Middle frontal gyrus (tissue), 1 donor: Measurements from ENCODE around the gene ARL6IP6.
"Not testable (repeated sequence)": the region's sequence is repeated elsewhere in the genome, so short reads cannot be mapped to it uniquely, and the experiment has no call there.

Experiments
- DNase-seq: peaks from one replicate; pipeline ENCODE4 v3.0.0-alpha.2; 2015; ENCODE audit warnings: low spot score; ENCODE audit errors: extremely low spot score

Gene ARL6IP6

DNA sequence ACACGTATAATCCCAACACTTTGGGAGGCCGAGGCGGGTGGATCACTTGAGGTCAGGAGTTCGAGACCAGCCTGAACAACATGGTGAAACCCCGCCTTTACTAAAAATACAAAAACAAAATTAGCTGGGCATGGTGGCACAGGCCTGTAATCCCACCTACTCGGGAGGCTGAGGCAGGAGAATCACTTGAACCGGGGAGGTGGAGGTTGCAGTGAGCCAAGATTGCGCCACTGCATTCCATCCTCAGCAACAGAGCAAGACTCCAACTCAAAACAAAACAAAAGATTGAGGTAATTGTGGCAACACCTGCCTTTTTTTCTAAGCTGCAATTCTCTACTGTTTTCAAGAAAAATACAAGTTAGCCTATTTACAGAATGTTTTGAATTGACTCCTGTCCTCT, 4.2 kb downstream of the ARL6IP6 start:
- not testable (repeated sequence) for DNase-seq

DNA sequence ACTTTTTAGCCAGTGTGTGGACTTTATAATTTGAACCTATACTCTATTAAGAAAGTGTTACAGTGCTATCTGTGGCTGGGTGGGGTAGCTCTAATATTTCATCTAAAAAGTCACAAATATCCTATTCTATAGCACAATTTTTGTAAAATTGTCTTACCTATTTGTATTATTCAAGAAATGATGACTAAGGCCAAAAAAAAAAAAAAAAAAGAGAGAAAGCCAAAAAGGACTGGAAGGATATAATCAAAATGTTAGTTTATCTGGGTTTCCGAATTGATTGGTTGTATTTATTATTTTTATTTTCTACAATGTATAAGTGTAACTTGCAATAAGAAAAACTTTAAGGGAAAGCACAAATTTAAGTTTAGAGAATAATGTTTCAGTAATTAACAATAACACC, 5.5 kb downstream of the ARL6IP6 start:
- no peak for DNase-seq

DNA sequence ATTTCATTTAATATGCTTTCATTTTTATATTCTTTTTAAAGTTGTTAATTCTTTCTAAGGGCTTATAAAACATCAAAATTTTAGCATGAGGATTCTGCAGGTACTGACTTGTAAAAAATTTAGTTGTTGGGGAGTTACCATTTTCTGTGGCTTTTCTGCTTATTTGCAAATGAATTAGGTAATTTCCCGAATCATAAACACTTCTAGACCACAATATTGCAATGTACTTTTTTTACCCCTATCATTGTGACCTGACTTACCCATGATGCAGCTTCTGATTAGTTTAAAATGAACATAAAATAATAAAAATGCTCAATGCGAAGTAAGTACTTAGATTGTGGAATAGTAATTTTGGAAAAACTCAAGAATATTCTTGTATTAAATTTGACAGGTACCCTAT, 11.4 kb downstream of the ARL6IP6 start:
- DNase-seq = no peak

DNA sequence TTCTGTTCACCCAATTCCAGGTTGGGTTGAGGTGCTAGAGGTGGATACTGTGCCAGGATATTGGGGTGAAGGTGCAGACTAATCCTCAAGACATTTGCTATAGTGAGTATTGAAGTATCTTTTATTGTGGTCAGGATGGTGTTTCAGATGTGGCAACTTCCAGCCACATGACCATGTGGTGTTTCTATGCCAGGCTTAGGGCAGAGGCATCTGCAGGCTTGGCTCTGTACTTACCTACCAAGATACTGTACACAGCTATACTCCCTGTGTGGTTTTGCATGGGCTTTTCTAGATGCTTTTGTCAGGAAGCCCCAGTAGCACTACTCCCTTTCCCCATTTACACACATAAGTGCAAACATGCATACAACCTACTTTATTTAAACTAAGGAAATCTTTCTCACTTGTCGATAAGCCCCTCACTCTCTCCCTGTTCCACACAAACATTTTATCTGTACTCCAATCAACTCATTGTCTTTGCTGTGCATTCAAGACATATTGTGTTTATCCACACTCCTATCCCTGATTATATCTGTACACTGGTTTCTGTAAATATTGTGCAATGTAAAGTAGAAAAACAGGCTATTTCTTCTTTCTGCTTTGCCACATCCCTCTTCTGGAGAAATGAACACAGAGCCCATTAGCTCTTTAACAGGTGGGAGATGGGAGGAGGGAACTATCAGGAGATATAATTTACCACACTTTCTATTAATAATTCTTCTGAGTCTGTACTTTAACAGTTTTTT, 12.3 kb downstream of the ARL6IP6 start:
- DNase-seq = no peak

DNA sequence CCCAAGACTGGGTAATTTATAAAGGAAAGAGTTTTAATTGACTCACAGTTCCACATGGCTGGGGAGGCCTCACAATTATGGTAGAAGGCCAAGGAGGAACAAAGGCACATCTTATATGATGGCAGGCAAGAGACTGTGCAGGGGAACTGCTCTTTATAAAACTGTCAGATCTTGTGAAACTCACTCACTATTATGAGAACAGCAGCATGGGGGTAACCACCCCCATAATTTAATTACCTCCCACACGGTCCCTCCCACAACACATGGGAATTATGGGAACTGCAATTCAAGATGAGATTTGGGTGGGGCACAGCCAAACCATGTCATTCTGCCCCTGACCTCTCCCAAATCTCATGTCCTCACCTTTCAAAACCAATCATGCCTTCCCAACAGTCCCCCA, 19.1 kb downstream of the ARL6IP6 start:
- DNase-seq = not testable (repeated sequence)

DNA sequence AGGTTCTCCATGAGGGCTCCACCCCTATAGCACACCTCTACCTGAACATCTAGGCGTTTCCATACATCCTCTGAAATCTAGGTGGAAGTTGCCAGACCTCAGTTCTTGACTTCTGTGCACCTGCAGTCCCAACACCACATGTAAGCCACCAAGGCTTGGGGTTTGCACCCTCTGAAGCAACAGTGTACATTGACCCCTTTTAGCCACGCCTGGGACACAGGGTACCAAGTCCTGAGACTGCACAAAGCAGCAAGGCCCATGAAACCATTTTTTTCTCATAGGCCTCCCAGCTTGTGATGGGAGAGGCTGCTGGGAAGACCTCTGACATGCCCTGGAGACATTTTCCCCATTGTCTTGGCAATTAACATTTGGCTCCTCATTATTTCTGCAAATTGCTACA, 20.0 kb downstream of the ARL6IP6 start:
- DNase-seq = no peak

DNA sequence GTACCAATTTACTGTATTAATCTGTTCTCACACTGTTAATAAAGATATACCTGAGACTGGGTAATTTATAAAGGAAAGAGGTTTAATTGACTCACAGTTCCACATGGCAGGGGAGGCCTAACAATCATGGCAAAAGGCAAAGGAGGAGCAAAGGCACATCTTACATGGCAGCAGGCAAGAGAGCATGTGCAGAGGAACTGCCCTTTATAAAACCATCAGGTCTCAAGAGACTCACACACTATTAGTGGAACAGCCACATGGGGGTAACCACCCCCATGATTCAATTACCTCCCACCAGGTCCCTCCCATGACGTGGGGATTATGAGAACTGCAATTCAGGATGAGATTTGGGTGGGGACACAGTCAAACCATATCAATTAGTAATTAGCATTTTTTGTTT, 21.3 kb downstream of the ARL6IP6 start:
- DNase-seq = not testable (repeated sequence)

DNA sequence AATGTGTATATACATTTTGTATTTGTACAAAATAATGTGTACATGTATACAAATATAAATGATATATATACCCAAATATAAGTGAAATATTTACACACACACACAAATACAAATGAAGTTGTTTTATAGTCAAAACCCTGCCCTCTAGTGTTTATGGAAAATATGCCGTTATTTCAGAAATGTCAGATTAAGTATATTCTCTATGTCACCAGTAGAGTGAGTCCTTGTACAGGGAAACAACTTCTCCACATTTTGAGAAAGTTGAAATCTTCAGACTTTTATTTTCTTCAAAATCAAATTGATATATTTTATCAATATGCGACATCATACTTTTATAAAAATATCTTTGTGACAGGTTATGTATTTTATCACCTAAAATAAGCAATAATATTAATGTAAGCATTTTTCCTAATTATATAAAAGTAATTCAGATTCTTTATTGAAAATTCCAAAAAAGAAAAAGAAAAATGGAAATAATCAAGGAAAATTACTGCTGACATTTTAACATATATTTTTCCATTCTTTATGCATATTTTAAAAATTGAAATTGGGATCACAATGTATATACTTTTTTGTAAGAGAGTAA, 22.4 kb downstream of the ARL6IP6 start:
- DNase-seq = peak; percentile 40

DNA sequence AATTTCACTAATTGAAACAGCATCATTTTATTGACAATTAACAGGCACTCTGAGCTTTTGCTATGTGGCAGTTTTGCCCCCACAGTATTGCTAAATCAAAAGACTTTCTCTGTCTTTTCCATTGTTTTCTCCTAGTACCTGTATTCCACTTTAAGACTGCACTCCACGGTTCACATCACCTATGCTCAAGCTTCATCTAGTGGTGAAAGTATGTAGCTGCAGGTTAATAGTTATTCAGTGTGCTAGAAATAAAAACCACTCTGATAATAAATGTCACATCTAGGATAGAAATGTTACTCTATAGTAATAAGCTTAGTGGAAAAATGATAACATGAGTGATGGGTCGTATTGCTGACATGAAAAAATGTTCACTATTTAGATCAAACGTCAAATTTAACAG, 24.6 kb downstream of the ARL6IP6 start:
- no peak for DNase-seq

DNA sequence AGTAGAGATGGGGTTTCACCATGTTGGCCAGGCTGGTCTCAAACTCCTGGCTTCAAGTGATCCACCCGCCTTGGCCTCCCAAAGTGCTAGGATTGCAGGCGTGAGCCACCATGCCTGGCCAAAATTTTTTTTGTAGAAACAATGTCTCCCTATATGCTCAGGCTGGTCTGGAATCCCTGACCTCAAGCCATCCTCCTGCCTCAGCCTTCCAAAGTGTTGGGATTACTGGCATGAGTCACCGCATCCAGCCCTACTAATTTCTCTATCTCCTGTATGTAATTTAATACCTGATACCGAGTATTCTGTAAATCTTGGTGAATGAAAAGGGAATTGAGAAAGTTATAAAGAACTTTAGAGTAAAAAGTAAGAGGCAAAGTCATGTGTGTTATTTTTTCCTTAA, 29.3 kb downstream of the ARL6IP6 start:
- not testable (repeated sequence) for DNase-seq

DNA sequence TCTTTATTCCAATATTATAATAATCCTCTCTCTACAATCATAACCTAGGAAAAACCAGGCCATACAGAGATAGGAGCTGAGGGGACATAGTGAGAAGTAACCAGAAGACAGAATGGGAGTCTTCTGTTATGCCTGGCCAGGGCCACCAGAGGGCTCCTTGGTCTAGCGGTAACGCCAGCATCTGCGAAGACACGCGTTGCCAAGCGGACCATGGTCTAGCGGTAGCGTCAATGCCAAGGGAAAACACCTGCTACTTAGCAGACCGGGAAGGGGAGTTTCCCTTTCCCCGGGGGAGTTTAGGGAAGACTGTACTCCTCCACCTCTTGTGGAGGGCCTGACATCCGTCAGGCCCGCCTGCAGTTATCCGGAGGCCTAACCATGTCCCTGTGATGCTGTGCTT, 36.6 kb downstream of the ARL6IP6 start:
- DNase-seq = no peak

DNA sequence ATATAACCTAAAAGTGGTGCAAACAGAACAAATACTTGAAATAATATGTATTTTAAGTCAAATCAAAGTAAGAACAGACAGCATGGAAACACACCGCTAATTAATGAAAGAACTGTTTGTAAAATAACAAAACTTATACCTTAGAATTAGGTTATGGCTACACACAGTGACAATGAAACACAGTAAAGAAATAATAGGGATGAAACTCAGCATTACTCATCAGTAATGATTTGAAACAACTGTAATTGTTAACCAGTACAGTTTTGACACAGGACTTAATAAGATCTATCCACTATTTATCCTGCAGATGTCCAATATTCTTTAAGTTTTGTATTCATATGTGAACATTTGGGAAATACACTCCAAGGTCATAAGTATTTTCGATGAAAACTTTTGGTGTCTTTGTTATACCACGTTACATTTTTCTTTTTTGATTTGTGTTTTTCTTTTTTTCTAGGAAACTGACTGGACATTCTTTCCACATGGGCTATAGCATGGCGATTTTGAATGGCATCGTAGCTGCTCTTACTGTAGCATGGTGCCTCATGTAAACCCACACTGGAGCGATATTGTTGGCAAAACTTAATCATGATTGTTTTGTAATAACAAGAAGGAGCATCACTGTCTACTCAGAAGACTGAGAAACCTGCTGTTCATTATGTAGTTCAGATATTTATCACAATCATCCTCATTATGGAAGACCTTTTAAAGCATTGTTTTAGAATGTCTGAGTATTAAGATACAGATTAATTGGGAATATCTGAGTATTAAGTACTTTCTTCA, 41.1 kb downstream of the ARL6IP6 start:
- no peak for DNase-seq

DNA sequence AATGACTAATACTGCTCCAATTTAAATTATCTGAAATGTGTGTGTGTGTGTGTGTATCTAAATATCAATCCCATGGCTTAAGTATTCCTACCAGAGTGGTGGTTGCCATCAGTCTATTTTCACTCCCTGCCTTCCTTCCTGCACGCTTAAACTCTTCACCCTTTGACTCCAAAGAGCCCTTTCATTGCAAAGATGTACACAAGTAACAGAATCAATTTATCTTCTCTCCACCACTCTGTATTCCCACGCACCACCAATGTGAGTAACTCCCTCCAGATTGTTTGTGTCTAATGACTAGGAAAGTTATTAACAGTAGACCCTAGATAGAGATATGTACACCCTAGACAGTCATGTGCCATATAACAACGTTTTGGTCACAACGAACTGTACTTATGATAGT, 42.8 kb downstream of the ARL6IP6 start:
- DNase-seq = no peak

DNA sequence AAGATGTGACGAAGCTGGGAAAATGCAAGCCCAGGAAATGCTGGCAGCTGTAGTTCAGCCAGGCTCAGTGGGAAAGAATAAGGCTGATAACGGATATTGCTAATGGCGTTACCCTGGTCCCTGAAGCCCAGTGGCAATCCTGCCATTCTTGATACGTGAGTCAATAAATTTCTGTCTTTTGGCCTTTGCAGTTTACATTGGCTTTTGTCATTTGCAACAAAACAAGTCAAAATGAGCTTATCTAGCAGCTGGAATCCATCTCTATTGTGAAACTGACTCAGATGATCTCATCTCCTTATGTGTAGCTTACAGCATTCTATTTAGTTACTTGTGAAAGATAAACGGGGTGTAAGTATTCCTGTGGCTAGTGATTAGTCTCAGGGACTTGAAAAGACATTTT, 43.8 kb downstream of the ARL6IP6 start:
- DNase-seq = no peak

DNA sequence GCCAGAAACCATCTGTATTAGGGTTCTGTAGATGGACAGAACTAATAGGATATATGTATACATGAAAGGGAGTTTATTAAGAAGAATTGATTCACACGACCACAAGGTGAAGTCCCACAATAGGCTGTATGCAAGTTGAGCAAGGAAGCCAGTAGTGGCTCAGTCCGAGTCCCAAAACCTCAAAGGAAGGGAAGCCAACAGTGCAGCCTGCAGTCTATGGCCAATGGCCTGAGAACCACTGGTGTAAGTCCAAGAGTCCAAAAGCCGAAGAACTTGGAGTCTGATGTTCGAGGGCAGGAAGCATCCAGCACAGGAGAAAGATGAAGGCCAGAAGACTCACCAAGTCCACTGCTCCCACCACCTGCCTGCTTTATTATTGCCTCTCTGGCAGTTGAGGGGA, 44.8 kb downstream of the ARL6IP6 start:
- DNase-seq = not testable (repeated sequence)

DNA sequence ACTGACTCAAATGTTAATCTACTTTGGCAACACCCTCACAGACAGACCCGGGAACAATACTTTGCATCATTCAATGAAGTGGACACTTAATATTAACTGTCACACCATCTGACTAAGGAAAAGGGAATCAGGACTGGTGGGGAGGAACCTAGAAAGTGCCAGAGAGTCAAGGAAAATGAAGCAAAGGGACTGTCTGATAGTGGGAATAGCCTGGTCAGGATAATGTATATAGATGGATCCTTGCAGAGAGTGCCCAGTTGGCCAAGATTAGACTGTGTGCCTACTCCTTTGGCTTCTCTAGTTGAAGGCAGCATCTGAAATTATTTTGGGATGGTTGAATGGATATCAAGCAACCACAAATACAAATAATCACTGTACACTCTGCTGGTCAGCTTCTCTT, 45.2 kb downstream of the ARL6IP6 start:
- no peak for DNase-seq

DNA sequence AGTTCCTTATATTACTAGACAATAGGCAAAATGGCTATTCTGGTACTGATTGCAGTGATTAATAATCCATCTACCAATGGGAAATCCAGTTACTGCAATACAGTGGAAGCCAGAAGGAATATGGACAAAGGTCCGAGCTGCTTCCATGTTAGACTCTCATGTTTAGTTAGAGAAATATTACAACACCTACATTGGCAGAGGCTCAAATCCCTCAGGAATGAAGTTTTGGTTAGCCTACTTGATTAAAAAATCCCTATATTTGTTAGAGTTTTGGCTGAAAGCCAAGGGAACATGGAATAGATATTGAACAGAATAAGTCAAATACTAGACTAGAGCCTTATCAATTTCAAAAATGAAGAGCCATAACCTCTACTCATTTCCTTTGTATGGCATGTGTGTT, 48.5 kb downstream of the ARL6IP6 start:
- no peak for DNase-seq

DNA sequence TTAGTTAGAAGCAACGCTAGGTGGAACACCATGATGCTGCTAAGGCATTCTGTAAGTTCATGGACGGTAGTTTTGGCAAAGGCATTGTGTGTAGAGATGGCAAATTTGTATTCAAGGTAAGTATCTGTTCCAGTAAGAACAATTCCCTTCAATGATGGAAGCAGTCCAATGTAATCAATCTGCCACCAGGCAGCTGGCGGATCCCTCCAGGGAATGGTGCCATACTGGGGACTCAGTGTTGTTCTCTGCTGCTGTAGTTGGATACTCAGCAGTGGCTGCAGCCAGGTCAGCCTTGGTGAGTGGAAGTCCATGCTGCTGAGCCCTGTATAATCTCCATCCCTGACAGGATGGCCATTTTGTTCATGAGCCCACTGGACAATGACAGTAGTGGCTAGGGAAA, 62.8 kb downstream of the ARL6IP6 start:
- DNase-seq = no peak

DNA sequence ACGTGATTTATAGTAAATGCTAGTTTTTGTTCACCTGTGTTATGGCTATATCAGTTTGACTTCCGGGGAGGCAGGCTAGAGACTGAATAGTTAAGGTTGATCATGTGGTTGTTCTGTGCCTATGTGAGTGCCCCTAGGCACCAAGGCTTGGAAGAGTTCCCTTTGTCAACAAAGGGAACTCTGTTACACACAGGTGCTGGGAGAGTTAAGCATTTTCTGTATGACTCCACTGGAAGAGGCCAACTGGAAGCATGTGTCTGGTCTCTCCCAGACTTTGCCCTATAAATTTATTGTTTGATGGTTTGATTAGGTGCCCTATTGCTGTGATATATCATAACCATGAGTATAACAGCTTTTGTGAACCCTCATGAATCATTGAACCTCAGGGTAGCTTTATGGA, 63.8 kb downstream of the ARL6IP6 start:
- DNase-seq = no peak

DNA sequence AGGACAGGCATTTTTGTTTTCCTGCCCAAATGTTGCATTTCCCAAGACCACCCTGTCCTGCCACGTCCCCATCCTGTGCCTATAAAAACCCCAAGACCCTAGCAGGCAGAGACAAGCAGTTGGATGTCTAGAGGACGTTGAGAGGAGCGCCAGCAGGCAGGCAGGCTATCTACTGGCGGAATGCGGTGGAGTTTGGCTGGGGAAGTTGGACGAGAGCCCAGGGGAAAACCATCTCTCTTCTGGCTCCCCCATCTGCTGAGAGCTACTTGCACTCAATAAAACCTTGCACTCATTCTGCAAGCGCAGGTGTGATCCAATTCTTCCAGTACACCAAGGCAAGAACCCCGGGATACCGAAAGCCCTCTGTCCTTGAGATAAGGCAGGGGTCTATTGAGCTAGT, 72.5 kb downstream of the ARL6IP6 start:
- DNase-seq = no peak

DNA sequence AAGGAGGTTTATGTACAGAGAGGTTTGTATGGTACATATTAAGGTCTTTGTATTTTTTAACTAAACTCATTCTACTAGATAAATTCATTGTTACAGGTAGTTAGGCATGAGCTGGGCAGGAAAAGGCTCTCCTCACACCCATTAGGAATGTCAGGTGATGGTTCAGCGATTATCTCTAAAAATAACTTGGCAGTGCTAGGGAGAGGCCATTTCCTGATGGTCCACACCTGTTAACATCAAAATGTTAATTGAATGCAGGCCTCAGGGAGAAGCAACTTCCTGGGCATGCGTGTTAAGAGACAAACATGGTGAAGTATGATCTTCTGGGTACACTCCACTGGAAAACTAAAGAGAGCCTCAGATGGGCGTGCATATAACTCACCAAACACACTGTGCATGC, 73.6 kb downstream of the ARL6IP6 start:
- no peak for DNase-seq

DNA sequence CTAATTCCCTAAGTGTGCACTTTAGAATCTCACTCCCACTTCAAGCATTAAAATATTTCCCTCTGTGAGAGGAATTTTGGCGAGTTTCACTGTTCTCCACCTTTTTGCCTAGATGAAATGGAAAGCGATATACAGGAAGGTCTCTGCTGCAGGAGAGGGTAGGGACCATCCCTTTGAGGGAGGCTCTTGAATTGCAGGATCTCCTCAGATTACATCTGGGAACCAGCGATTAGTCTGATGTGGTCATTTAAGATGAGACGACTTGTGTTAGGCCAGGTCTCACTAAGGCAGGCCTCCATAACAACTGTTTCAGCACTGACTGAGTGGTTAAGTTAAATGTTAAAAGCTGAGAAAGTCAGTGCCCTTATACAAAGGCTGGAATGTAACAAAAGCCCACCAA, 74.6 kb downstream of the ARL6IP6 start:
- DNase-seq = no peak

DNA sequence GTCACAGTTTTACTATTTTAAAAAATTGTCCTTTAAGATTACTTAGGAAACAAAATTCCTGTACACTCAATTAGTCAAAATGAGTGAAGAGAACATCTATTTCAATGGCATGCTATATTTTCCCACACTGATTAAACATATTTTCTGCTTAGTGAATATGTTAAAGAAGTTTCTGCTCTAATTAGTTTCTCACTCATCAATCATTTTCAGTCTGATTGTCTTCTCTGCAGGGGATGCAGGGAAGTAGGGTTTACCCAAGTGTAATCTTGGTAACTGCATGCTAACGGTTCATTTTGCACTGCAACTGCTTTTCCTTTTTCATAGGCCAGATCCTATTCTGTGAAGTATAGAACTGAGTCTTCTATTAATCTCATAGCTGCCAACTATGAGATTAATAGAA, 78.5 kb downstream of the ARL6IP6 start:
- no peak for DNase-seq
